H1 (cell line): ENCODE results near the gene FLT1. TPM values are rescaled to one million over a fixed set of nuclear protein-coding genes. Genes with fewer than 3 reads are reported as not detected.

Experiments
- CTCF ChIA-PET: fragments of 300-600 bp; sonication (Branson Sonifier 250); formaldehyde crosslinking; loops from one replicate; lab custom pipeline; 2021; ENCODE audit not compliant: partially characterized antibody; lab: Charles Lee
- POLR2A ChIA-PET: fragments of 300-600 bp; sonication (Branson Sonifier 250); formaldehyde crosslinking; loops from one replicate; lab custom pipeline; 2021; ENCODE audit warnings: inconsistent platforms; ENCODE audit not compliant: partially characterized antibody; lab: Charles Lee
- DNase-seq, 2 experiments: peaks; one replicate each; pipeline versions ENCODE4 v3.0.0 to v3.0.0-alpha.2; 2010 to 2022; ENCODE audit warnings: low spot score in 2 of 2, low read depth in 1 of 2, mixed read lengths in 1 of 2
- FAIRE-seq: peaks from 2 replicates; lab custom pipeline; 2011; peaks lifted over from hg19 to GRCh38; lab: Jason Lieb, UNC
- H2AFZ ChIP-seq: 2 replicates; pipeline ENCODE4 v1.8.1; 2012; ENCODE audit warnings: low read length, inconsistent platforms
- H2AK5ac ChIP-seq: 2 replicates; pipeline ENCODE4 v1.6.1; 2013; ENCODE audit warnings: low read depth, low read length
- H2BK120ac ChIP-seq: replicated peaks from 2 replicates; pipeline ENCODE3; 2013; ENCODE audit warnings: low read depth, low read length, inconsistent platforms
- H2BK12ac ChIP-seq: 2 replicates; pipeline ENCODE4 v1.6.1; 2013; ENCODE audit warnings: low read depth, low read length
- H2BK15ac ChIP-seq: 2 replicates; pipeline ENCODE4 v1.6.1; 2013; ENCODE audit warnings: low read length
- H2BK20ac ChIP-seq: 2 replicates; pipeline ENCODE4 v1.6.1; 2013; ENCODE audit warnings: low read length
- H2BK5ac ChIP-seq: 2 replicates; pipeline ENCODE4 v1.6.1; 2013; ENCODE audit warnings: low read depth, low read length
- H3K14ac ChIP-seq: 2 replicates; pipeline ENCODE4 v1.6.1; 2013; ENCODE audit warnings: inconsistent platforms; ENCODE audit not compliant: insufficient read length
- H3K18ac ChIP-seq: 2 replicates; pipeline ENCODE4 v1.6.1; 2013; ENCODE audit warnings: low read length; ENCODE audit errors: extremely low read depth
- H3K23ac ChIP-seq: 2 replicates; pipeline ENCODE4 v1.6.1; 2013; ENCODE audit warnings: inconsistent platforms; ENCODE audit not compliant: insufficient read length
- H3K23me2 ChIP-seq: 2 replicates; pipeline ENCODE4 v1.6.1; 2013; ENCODE audit warnings: low read depth, low read length
- H3K27ac ChIP-seq: 2 replicates; pipeline ENCODE4 v1.6.1; 2011; ENCODE audit warnings: low read depth, low read length, inconsistent platforms
- H3K27me3 ChIP-seq, 4 experiments: replicated peaks in 1 of 4; 1 replicate in 1 of 4; 2 replicates in 3 of 4; pipeline versions ENCODE4 v1.6.1 to v1.8.1; 2011 to 2013; ENCODE audit warnings: low read length in 3 of 4, mild to moderate bottlenecking in 3 of 4, inconsistent platforms in 2 of 4, mixed read lengths in 2 of 4, moderate library complexity in 1 of 4; ENCODE audit not compliant: control insufficient read depth in 3 of 4, insufficient read depth in 3 of 4; ENCODE audit errors: extremely low read depth in 1 of 4
- H3K36me3 ChIP-seq, 4 experiments: 2 replicates each; pipeline versions ENCODE4 v1.6.1 to v1.8.1; 2011 to 2013; ENCODE audit warnings: mild to moderate bottlenecking in 4 of 4, low read length in 3 of 4, moderate library complexity in 2 of 4, control low read depth in 1 of 4, inconsistent platforms in 1 of 4; ENCODE audit not compliant: insufficient read depth in 4 of 4, control insufficient read depth in 2 of 4
- H3K4ac ChIP-seq: replicated peaks from 2 replicates; pipeline ENCODE3; 2013; ENCODE audit warnings: low read length, low read depth, mixed read lengths, inconsistent platforms; ENCODE audit not compliant: insufficient read length
- H3K4me1 ChIP-seq, 4 experiments: replicated peaks in 1 of 4; 1 replicate in 1 of 4; 2 replicates in 3 of 4; pipeline versions ENCODE4 v1.6.1 to v1.8.1; 2011 to 2013; ENCODE audit warnings: low read length in 3 of 4, inconsistent platforms in 2 of 4, mixed read lengths in 1 of 4; ENCODE audit not compliant: insufficient read depth in 4 of 4, control insufficient read depth in 3 of 4
- H3K4me2 ChIP-seq, 2 experiments: 2 replicates each; pipeline versions ENCODE4 v1.6.1 to v1.8.1; 2011 to 2013; ENCODE audit warnings: low read depth in 2 of 2, low read length in 2 of 2, control low read depth in 1 of 2, inconsistent platforms in 1 of 2, mild to moderate bottlenecking in 1 of 2; ENCODE audit not compliant: insufficient read depth in 1 of 2
- H3K4me3 ChIP-seq, 4 experiments: fragments of 200-600, 300-600 bp in 1 of 4; sonication (generic), shearing (Covaris generic), sonication (Bioruptor Twin) in 1 of 4; 2 replicates each; pipeline versions ENCODE4 v1.5.1 to v1.8.1; 2011 to 2016; ENCODE audit warnings: low read length in 4 of 4, low read depth in 3 of 4, control low read depth in 2 of 4, inconsistent platforms in 2 of 4, mild to moderate bottlenecking in 2 of 4, mixed read lengths in 1 of 4, moderate library complexity in 1 of 4; ENCODE audit not compliant: insufficient read depth in 2 of 4; ENCODE audit errors: extremely low read depth in 1 of 4
- H3K56ac ChIP-seq: replicated peaks from 2 replicates; pipeline ENCODE3; 2013; ENCODE audit warnings: low read depth, mild to moderate bottlenecking, mixed read lengths, low read length, inconsistent platforms; ENCODE audit not compliant: insufficient read length
- H3K79me1 ChIP-seq: 2 replicates; pipeline ENCODE4 v1.6.1; 2013; ENCODE audit warnings: low read depth, low read length, control low read depth
- H3K79me2 ChIP-seq, 2 experiments: 2 replicates each; pipeline versions ENCODE4 v1.6.1 to v1.8.1; 2012 to 2013; ENCODE audit warnings: low read length in 2 of 2, mild to moderate bottlenecking in 2 of 2, inconsistent platforms in 1 of 2; ENCODE audit not compliant: insufficient read depth in 2 of 2, control insufficient read depth in 1 of 2
- H3K9ac ChIP-seq, 4 experiments: replicated peaks in 1 of 4; 1 replicate in 1 of 4; 2 replicates in 3 of 4; pipeline versions ENCODE4 v1.6.1 to v1.8.1; 2011 to 2013; ENCODE audit warnings: low read depth in 3 of 4, low read length in 3 of 4, control low read depth in 2 of 4, mild to moderate bottlenecking in 2 of 4, moderate library complexity in 2 of 4, inconsistent platforms in 1 of 4; ENCODE audit errors: extremely low read depth in 1 of 4
- H3K9me3 ChIP-seq, 2 experiments: 2 replicates each; pipeline versions ENCODE4 v1.6.1 to v1.8.1; 2012 to 2013; ENCODE audit warnings: mild to moderate bottlenecking in 2 of 2, moderate library complexity in 2 of 2, control low read depth in 1 of 2, inconsistent platforms in 1 of 2, low read depth in 1 of 2, low read length in 1 of 2, mixed read lengths in 1 of 2; ENCODE audit not compliant: insufficient read depth in 2 of 2
- H4K20me1 ChIP-seq, 2 experiments: replicated peaks in 1 of 2; 2 replicates each; pipeline versions ENCODE3 to v1.8.1; 2011 to 2013; ENCODE audit warnings: inconsistent platforms in 2 of 2, low read length in 2 of 2, mild to moderate bottlenecking in 1 of 2; ENCODE audit not compliant: insufficient read depth in 2 of 2, control insufficient read depth in 1 of 2
- H4K5ac ChIP-seq: 2 replicates; pipeline ENCODE4 v1.6.1; 2013; ENCODE audit warnings: low read length, low read depth, mixed read lengths, inconsistent platforms; ENCODE audit not compliant: insufficient read length
- H4K8ac ChIP-seq: 2 replicates; pipeline ENCODE4 v1.8.0; 2013; ENCODE audit warnings: mild to moderate bottlenecking, moderate library complexity, low read length, inconsistent platforms; ENCODE audit not compliant: insufficient read depth; ENCODE audit errors: extremely low read depth
- H4K91ac ChIP-seq: replicated peaks from 2 replicates; pipeline ENCODE3; 2013; ENCODE audit warnings: low read length, mixed read lengths, inconsistent platforms; ENCODE audit not compliant: insufficient read length
- BRCA1 ChIP-seq: IDR thresholded peaks from 2 replicates; pipeline ENCODE4 v1.6.1; 2012; ENCODE audit warnings: low read depth, low read length, improper control_type of control experiment
- CHD1 ChIP-seq: IDR thresholded peaks from 2 replicates; pipeline ENCODE4 v1.6.1; 2012; ENCODE audit warnings: low read depth, low read length, improper control_type of control experiment
- CTBP2 ChIP-seq: IDR thresholded peaks from 2 replicates; pipeline ENCODE4 v1.7.0; 2011; ENCODE audit warnings: borderline replicate concordance, mild to moderate bottlenecking, moderate library complexity, mixed read lengths, low read length; ENCODE audit not compliant: insufficient read depth, insufficient read length
- GABPA ChIP-seq: IDR thresholded peaks from 2 replicates; pipeline ENCODE4 v1.6.1; 2011; ENCODE audit warnings: mild to moderate bottlenecking, low read length, moderate library complexity, borderline replicate concordance; ENCODE audit not compliant: insufficient read depth
- HDAC6 ChIP-seq: IDR thresholded peaks from one replicate; pipeline ENCODE4 v1.7.1; 2012; ENCODE audit warnings: low read depth, mild to moderate bottlenecking, inconsistent platforms, low read length, moderate library complexity
- KDM1A ChIP-seq: fragments of 200-600, 300-600 bp; sonication (generic); IDR thresholded peaks from 2 replicates; pipeline ENCODE4 v1.7.1; 2016; ENCODE audit warnings: mild to moderate bottlenecking, low read length, borderline replicate concordance
- PHF8 ChIP-seq: fragments of 200-600 bp; sonication (generic); conservative IDR thresholded peaks from 2 replicates; pipeline ENCODE4 v1.7.1; 2012; ENCODE audit warnings: low read depth, mild to moderate bottlenecking, inconsistent platforms, low read length, moderate library complexity
- POU5F1 ChIP-seq: IDR thresholded peaks from 2 replicates; pipeline ENCODE4 v1.6.1; 2011; ENCODE audit warnings: low read depth, mild to moderate bottlenecking, low read length, moderate library complexity
- RNF2 ChIP-seq: fragments of 200-900, 300-1000 bp; sonication (generic); IDR thresholded peaks from 2 replicates; pipeline ENCODE4 v1.7.1; 2016; ENCODE audit warnings: borderline replicate concordance, low read depth, mild to moderate bottlenecking, antibody characterized with exemption, low read length; ENCODE audit not compliant: poor library complexity, severe bottlenecking; ENCODE audit errors: missing control alignments
- SIRT6 ChIP-seq: IDR thresholded peaks from one replicate; pipeline ENCODE4 v1.7.1; 2012; ENCODE audit warnings: low read length, inconsistent platforms
- SRF ChIP-seq: IDR thresholded peaks from 2 replicates; pipeline ENCODE4 v1.6.1; 2011; ENCODE audit warnings: mild to moderate bottlenecking, low read depth, low read length, moderate library complexity
- WGBS, 2 experiments: shearing (Covaris generic) in 1 of 2; methylation state at CpG; one replicate each; pipeline versions ENCODE4 v1.1.6 to v1.1.7; 2013 to 2015; ENCODE audit warnings: low lambda C conversion rate in 2 of 2, mixed read lengths in 2 of 2, inconsistent platforms in 1 of 2, low coverage in 1 of 2, missing lambda C conversion rate in 1 of 2; ENCODE audit not compliant: insufficient replicate concordance in 2 of 2, insufficient coverage in 1 of 2, insufficient read length in 1 of 2; ENCODE audit errors: extremely low coverage in 1 of 2, missing lambda C conversion rate in 1 of 2; 5-methylcytosine and 5-hydroxymethylcytosine counted together
- polyA plus RNA-seq, 7 experiments: library from polyadenylated mRNA; depleted of rRNA in 3 of 7; stranded (reverse) in 5 of 7; unstranded in 2 of 7; fragments of >200 nt in 5 of 7; fragments of 200-250 nt in 2 of 7; gene quantifications; 1 replicate in 5 of 7; 2 replicates in 1 of 7; 4 replicates in 1 of 7; pipeline versions ENCODE4 v1.2.1 to v1.2.3, GENCODE V29; 2011 to 2013; ENCODE audit warnings: missing spikeins in 2 of 7, mixed read lengths in 2 of 7
- total RNA-seq: library from RNA; stranded (reverse); fragmentation: NEBNext Ultra II Directional; extraction: Animal tissue kit (Norgen Biotek cat#: 25700); gene quantifications from 2 replicates; pipeline ENCODE4 v1.2.1, GENCODE V29; 2021
- TF ChIP-seq, protein P1 (sequence below): IDR thresholded peaks from 2 replicates; pipeline ENCODE4 v1.6.1; 2012; ENCODE audit warnings: inconsistent platforms
- TF ChIP-seq, protein P2 (sequence below): IDR thresholded peaks from 2 replicates; pipeline ENCODE4 v1.6.1; 2011; ENCODE audit warnings: low read depth, mild to moderate bottlenecking, low read length; ENCODE audit not compliant: insufficient read depth

FLT1 gene
- total and polyA plus RNA-seq, 2 of the 8 experiments (the other 6 are each of a cell fraction or from before 2014, with no cell fraction given) = 19.7 to 90.2 TPM

DNA sequence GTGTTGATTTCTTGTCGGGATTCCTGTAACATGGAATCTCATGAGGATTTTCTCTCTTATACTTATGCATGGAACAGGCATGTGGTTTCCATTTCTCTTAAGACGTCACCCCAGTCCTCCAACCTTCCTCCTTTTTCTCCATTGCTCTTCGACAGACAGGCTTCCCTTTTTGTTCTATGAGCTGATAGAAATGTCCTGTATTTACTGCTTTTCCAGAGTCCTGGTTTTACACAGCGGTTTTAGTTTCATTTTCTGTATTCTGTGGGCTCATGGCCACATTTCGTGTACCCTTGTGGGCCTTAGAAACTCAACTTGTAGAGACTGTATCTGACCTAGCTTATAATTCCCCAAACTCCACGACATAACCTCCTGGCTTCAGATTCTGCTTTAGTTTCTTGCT, 243.5 kb downstream of the FLT1 start:
- no peak overlapping the region for H2BK15ac ChIP-seq
- H4K8ac ChIP-seq = no peak overlapping the region
- H4K91ac ChIP-seq = no peak overlapping the region
- no peak for TF ChIP-seq BRCA1
- no peak for TF ChIP-seq SIRT6
- no peak for TF ChIP-seq SRF
- TF ChIP-seq RNF2 = no peak
- TF ChIP-seq HDAC6 = no peak
- TF ChIP-seq POU5F1 = no peak
- no peak for TF ChIP-seq CHD1
- TF ChIP-seq PHF8 = no peak
- TF ChIP-seq KDM1A = no peak
- TF ChIP-seq, protein P1, sequence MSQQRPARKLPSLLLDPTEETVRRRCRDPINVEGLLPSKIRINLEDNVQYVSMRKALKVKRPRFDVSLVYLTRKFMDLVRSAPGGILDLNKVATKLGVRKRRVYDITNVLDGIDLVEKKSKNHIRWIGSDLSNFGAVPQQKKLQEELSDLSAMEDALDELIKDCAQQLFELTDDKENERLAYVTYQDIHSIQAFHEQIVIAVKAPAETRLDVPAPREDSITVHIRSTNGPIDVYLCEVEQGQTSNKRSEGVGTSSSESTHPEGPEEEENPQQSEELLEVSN = no peak
- TF ChIP-seq, protein P2, sequence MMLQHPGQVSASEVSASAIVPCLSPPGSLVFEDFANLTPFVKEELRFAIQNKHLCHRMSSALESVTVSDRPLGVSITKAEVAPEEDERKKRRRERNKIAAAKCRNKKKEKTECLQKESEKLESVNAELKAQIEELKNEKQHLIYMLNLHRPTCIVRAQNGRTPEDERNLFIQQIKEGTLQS = no peak
- no peak for TF ChIP-seq GABPA
- no peak for TF ChIP-seq CTBP2
- TF ChIP-seq, all 59 proteins: peak for 0
- CTCF ChIA-PET = interaction anchor here (1.1 kb wide), 1 partner anchor 10 kb away, joined by 3 read pairs; no protein-coding TSS in a partner anchor
- Histone ChIP-seq H3K27me3 (no peaks in the 10 kb centered on the region), H3K4me2 (no peak overlapping the region), H3K23ac (no peak overlapping the region), H3K4ac (no peak overlapping the region), H3K4me3 (no peak overlapping the region), H4K20me1 (peaks cover 0 to 2% of the 10 kb centered on the region in 2 experiments), H3K27ac (no peak overlapping the region), H3K18ac (no peak overlapping the region), H2BK20ac (no peak overlapping the region), H3K14ac (no peak overlapping the region), H3K79me1 (no peaks in the 10 kb centered on the region), H3K9ac (no peak overlapping the region), H2BK12ac (no peak overlapping the region), H2BK5ac (no peak overlapping the region), H3K4me1 (no peaks in the 10 kb centered on the region), H3K79me2 (peaks cover 0 to 36% of the 10 kb centered on the region in 2 experiments; a peak in 2 of 4 replicates), H2AK5ac (no peak overlapping the region), H3K9me3 (no peaks in the 10 kb centered on the region), H3K36me3 (peaks cover 0 to 7% (median 5%) of the 10 kb centered on the region in 4 experiments; a peak in 3 of 8 replicates), H3K56ac (no peak overlapping the region), H3K23me2 (no peaks in the 10 kb centered on the region), H2BK120ac (no peak overlapping the region), H2AFZ (no peak overlapping the region), H4K5ac (no peak overlapping the region)
- POLR2A ChIA-PET = no interaction called here
- DNase-seq (no peak), FAIRE-seq (no peak)
- WGBS, 2 experiments = 89% methylated on average over 6 of the region's 6 CpGs; no CpG with 5 or more reads in 1 of the 2 experiments
